IMR-90 (cell line): ENCODE results near the gene ANTXR1. TPM values are rescaled to one million over a fixed set of nuclear protein-coding genes. Genes with fewer than 3 reads are reported as not detected.

Experiments
- ATAC-seq: fragments of 200-7000 bp; cut with Tn5 transposase; 2 replicates; pipeline ENCODE4 v1.9.1; 2020; ENCODE audit warnings: low read depth, mild to moderate bottlenecking, moderate library complexity
- BruUV-seq: library from RNA; stranded (reverse); fragments of 400-500 nt; replicated peaks from 2 replicates; lab custom pipeline; 2021; lab: Mats Ljungman, UMichigan
- CTCF ChIA-PET: fragments of 300-600 bp; formaldehyde crosslinking; extraction: SDS; loops from one replicate; lab custom pipeline; 2021; ENCODE audit warnings: antibody characterized with exemption; lab: Yijun Ruan, JAX
- POLR2A ChIA-PET: fragments of 300-600 bp; sonication (Branson Sonifier 250); formaldehyde crosslinking; loops from one replicate; lab custom pipeline; 2022; ENCODE audit warnings: antibody characterized with exemption; ENCODE audit not compliant: unreplicated experiment; lab: Charles Lee
- DNase-seq: peaks from one replicate; pipeline ENCODE4 v3.0.0; 2013
- H2AFZ ChIP-seq: replicated peaks from 2 replicates; pipeline ENCODE3; 2013; ENCODE audit warnings: low read length, mild to moderate bottlenecking; ENCODE audit not compliant: poor library complexity
- H2AK5ac ChIP-seq: 2 replicates; pipeline ENCODE4 v1.6.1; 2013; ENCODE audit warnings: low read depth, low read length, inconsistent platforms
- H2AK9ac ChIP-seq: replicated peaks from 2 replicates; pipeline ENCODE3; 2013; ENCODE audit warnings: mild to moderate bottlenecking, low read depth, low read length, moderate library complexity; ENCODE audit not compliant: poor library complexity
- H2BK120ac ChIP-seq: 2 replicates; pipeline ENCODE4 v1.6.1; 2013; ENCODE audit warnings: low read depth, low read length, inconsistent platforms
- H2BK15ac ChIP-seq: 3 replicates; pipeline ENCODE4 v1.6.1; 2013; ENCODE audit warnings: low read depth, low read length, inconsistent platforms
- H2BK20ac ChIP-seq: 2 replicates; pipeline ENCODE4 v1.6.1; 2013; ENCODE audit warnings: low read depth, mild to moderate bottlenecking, inconsistent platforms, low read length, moderate library complexity
- H2BK5ac ChIP-seq: 2 replicates; pipeline ENCODE4 v1.6.1; 2013; ENCODE audit warnings: mild to moderate bottlenecking, low read depth, low read length, inconsistent platforms; ENCODE audit not compliant: poor library complexity, severe bottlenecking
- H3K14ac ChIP-seq: replicated peaks from 2 replicates; pipeline ENCODE4 v1.6.1; 2013; ENCODE audit warnings: low read depth, low read length, inconsistent platforms
- H3K18ac ChIP-seq: 2 replicates; pipeline ENCODE4 v1.6.1; 2013; ENCODE audit warnings: low read depth, low read length, control low read depth
- H3K23ac ChIP-seq: 2 replicates; pipeline ENCODE4 v1.6.1; 2013; ENCODE audit warnings: low read depth, low read length, inconsistent platforms
- H3K27ac ChIP-seq: 2 replicates; pipeline ENCODE4 v1.5.1; 2013; ENCODE audit warnings: mild to moderate bottlenecking, control low read depth, low read length; ENCODE audit not compliant: insufficient read depth
- H3K27me3 ChIP-seq: 2 replicates; pipeline ENCODE4 v1.6.1; 2013; ENCODE audit warnings: low read length; ENCODE audit not compliant: control insufficient read depth, insufficient read depth
- H3K36me3 ChIP-seq: 2 replicates; pipeline ENCODE4 v1.6.1; 2013; ENCODE audit warnings: low read length, mixed read lengths; ENCODE audit not compliant: control insufficient read depth, insufficient read depth
- H3K4ac ChIP-seq: 2 replicates; pipeline ENCODE4 v1.6.1; 2013; ENCODE audit warnings: low read depth, low read length, inconsistent platforms
- H3K4me1 ChIP-seq: 2 replicates; pipeline ENCODE4 v1.6.1; 2013; ENCODE audit warnings: low read length, mixed read lengths; ENCODE audit not compliant: control insufficient read depth, insufficient read depth
- H3K4me2 ChIP-seq: 2 replicates; pipeline ENCODE4 v1.6.1; 2013; ENCODE audit warnings: low read depth, mild to moderate bottlenecking, control low read depth, low read length, moderate library complexity
- H3K4me3 ChIP-seq: 2 replicates; pipeline ENCODE4 v1.5.1; 2013; ENCODE audit warnings: low read depth, mild to moderate bottlenecking, control low read depth, low read length, moderate library complexity; ENCODE audit not compliant: insufficient read depth
- H3K56ac ChIP-seq: 2 replicates; pipeline ENCODE4 v1.6.1; 2013; ENCODE audit warnings: low read length, inconsistent platforms; ENCODE audit not compliant: insufficient read depth; ENCODE audit errors: extremely low read depth
- H3K79me1 ChIP-seq, 2 experiments: 2 replicates each; pipeline ENCODE4 v1.6.1; 2013; ENCODE audit warnings: low read length in 2 of 2, inconsistent platforms in 1 of 2, low read depth in 1 of 2
- H3K9ac ChIP-seq: 2 replicates; pipeline ENCODE4 v1.6.1; 2013; ENCODE audit warnings: low read depth, low read length, control low read depth
- H3K9me1 ChIP-seq: 2 replicates; pipeline ENCODE4 v1.6.1; 2013; ENCODE audit warnings: low read length, inconsistent platforms; ENCODE audit not compliant: insufficient read depth
- H3K9me3 ChIP-seq: 2 replicates; pipeline ENCODE4 v1.6.1; 2013; ENCODE audit warnings: low read length; ENCODE audit not compliant: control insufficient read depth, insufficient read depth
- H4K20me1 ChIP-seq: 2 replicates; pipeline ENCODE4 v1.6.1; 2013; ENCODE audit warnings: low read length, inconsistent platforms; ENCODE audit not compliant: insufficient read depth
- H4K5ac ChIP-seq: 2 replicates; pipeline ENCODE4 v1.6.1; 2013; ENCODE audit warnings: mild to moderate bottlenecking, low read depth, low read length, control low read depth
- H4K8ac ChIP-seq, 2 experiments: 2 replicates each; pipeline ENCODE4 v1.6.1; 2013; ENCODE audit warnings: low read depth in 2 of 2, low read length in 2 of 2, control low read depth in 1 of 2, inconsistent platforms in 1 of 2
- H4K91ac ChIP-seq: 2 replicates; pipeline ENCODE4 v1.6.1; 2013; ENCODE audit warnings: low read depth, low read length, inconsistent platforms; ENCODE audit not compliant: insufficient read depth
- BHLHE40 ChIP-seq: fragments of 150-350 bp; IDR thresholded peaks from 2 replicates; pipeline ENCODE4 v1.6.1; 2016; ENCODE audit warnings: mild to moderate bottlenecking, low read depth, low read length
- CHD1 ChIP-seq: IDR thresholded peaks from 2 replicates; pipeline ENCODE4 v1.6.1; 2012; ENCODE audit warnings: low read depth, low read length, improper control_type of control experiment
- MAFK ChIP-seq: IDR thresholded peaks from 2 replicates; pipeline ENCODE4 v1.6.1; 2012; ENCODE audit warnings: low read depth, low read length, improper control_type of control experiment
- RAD21 ChIP-seq: IDR thresholded peaks from 2 replicates; pipeline ENCODE4 v1.6.1; 2012; ENCODE audit warnings: low read length, improper control_type of control experiment
- RFX5 ChIP-seq: IDR thresholded peaks from 2 replicates; pipeline ENCODE4 v1.8.0; 2012; ENCODE audit warnings: low read depth, mild to moderate bottlenecking, low read length, moderate library complexity
- WGBS, 2 experiments: methylation state at CpG; one replicate each; pipeline versions ENCODE4 v1.1.5 to v1.1.7; 2013; ENCODE audit warnings: missing lambda C conversion rate in 2 of 2; ENCODE audit not compliant: insufficient read length in 1 of 2; ENCODE audit errors: extremely low coverage in 2 of 2; 5-methylcytosine and 5-hydroxymethylcytosine counted together
- dilution Hi-C: fragments of 300-500 bp; cut with HindIII; formaldehyde crosslinking; loops from one replicate; pipeline ENCODE4 v1.14.3; 2018; ENCODE audit warnings: low sequenced_read_pairs; ENCODE audit not compliant: unreplicated experiment
- in situ Hi-C: fragments of 300-500 bp; cut with MboI; formaldehyde crosslinking; loops from 3 replicates; pipeline ENCODE4 v1.14.3; 2019; ENCODE audit warnings: low sequenced_read_pairs, inconsistent platforms, mixed read lengths
- intact Hi-C: fragments of 100-400 bp; cut with micrococcal nuclease; formaldehyde crosslinking; loops from 2 replicates; pipeline ENCODE4 v1.10.0; 2022
- polyA plus RNA-seq, 3 experiments: library from polyadenylated mRNA; depleted of rRNA; stranded (reverse); fragments of >200 nt; gene quantifications; 2 replicates each; pipeline ENCODE4 v1.2.3, GENCODE V29; 2012; ENCODE audit warnings: low replicate concordance in 1 of 3
- total RNA-seq: library from RNA; depleted of rRNA; stranded (reverse); fragments of >200 nt; gene quantifications from 2 replicates; pipeline ENCODE4 v1.2.3, GENCODE V29; 2012

ANTXR1 gene
- total and polyA plus RNA-seq, 2 of the 4 experiments (the other 2 are of a cell fraction) = 27.2 to 36.9 TPM

- Histone ChIP-seq H2BK120ac (no peak overlapping the region), H4K20me1 (no peaks in the 10 kb centered on the region), H3K9me3 (no peaks in the 10 kb centered on the region), H3K4me1 (peaks cover 19% of the 10 kb centered on the region), H3K36me3 (peaks cover 62% of the 10 kb centered on the region), H2BK5ac (no peak overlapping the region), H3K56ac (no peak overlapping the region), H3K9me1 (peaks cover 28% of the 10 kb centered on the region), H2BK20ac (no peak overlapping the region), H3K23ac (no peak overlapping the region), H4K91ac (no peak overlapping the region), H2BK15ac (no peak overlapping the region), H4K5ac (no peak overlapping the region), H4K8ac (no peak overlapping the region), H3K27me3 (no peaks in the 10 kb centered on the region), H3K27ac (no peak overlapping the region), H3K4me3 (no peak overlapping the region), H3K4me2 (no peak overlapping the region), H3K14ac (no peak overlapping the region), H3K4ac (no peak overlapping the region), H2AFZ (no peak overlapping the region), H3K9ac (no peak overlapping the region), H2AK9ac (no peak overlapping the region), H2AK5ac (no peak overlapping the region; the same call in 1 of the 2 replicates), H3K79me1 (peaks cover 21 to 61% of the 10 kb centered on the region in 2 experiments), H3K18ac (no peak overlapping the region)
- no peak for TF ChIP-seq BHLHE40
- TF ChIP-seq RFX5 = no peak
- no peak for TF ChIP-seq MAFK
- TF ChIP-seq CHD1 = no peak
- no peak for TF ChIP-seq RAD21
- no TSS peak for BruUV-seq
- in situ Hi-C loops (no loop called here), dilution Hi-C loops (no loop called here), intact Hi-C loops (no loop called here)
- POLR2A ChIA-PET = no interaction called here
- ATAC-seq (no peak), DNase-seq (no peak)
- WGBS, 2 experiments = 97% methylated on average over 6 of the region's 10 CpGs; no CpG with 5 or more reads in 1 of the 2 experiments
- CTCF ChIA-PET = no interaction called here
Measured at GRCh38 chr2:69156624-69157023, 143.6 kb downstream of the ANTXR1 start.
